ENCODE results near the gene NT5DC1.

DNA sequence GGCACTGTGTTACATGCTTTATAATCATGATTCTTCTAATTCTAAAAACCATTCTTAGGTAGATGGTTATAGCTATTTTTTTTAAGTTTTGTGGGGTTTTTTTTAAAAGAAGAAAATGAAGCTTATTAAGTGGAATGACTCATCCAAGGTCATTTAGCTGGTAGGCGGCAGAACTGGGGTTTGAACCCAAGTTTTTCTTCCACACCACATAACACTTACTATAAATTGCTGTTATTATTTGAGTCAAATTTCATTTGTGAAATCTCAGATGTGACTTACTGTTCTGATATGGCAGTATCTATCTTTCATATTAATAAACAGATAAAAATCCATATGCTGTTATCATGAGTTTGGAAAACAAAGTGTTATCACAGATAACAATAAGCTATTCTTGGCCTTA is 35.7 kb downstream of the NT5DC1 start:
- TF ChIP-seq CTCF (IDR thresholded peaks at IDR 0.05), result no peak
- no peak for TF ChIP-seq POLR2AphosphoS5 (IDR thresholded peaks at IDR 0.05)
- TF ChIP-seq EP300 (IDR thresholded peaks at IDR 0.05), result no peak
